ENCODE data around the gene CDKL4.

DNA sequence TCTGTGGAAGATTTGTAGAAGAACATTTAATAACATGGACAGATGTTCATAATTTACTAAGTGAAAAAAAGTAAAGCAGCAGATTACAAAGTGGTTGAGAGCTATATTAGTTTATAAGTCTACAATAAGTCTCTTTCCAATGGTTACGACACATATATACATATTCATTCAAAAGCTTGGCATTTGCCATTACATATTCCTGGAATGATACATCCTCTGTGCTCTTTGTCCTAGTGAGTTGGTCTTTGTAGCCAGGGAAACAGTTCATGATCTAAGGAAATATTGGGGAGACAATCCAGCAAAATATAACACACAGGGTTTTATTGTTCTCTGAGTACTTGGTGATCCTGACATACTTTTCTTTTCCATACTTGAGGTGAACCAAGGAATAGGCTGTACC lies 90.5 kb downstream of the CDKL4 start:
- no peak for TF ChIP-seq ZNF8 (CRISPR knock-in tag; IDR thresholded peaks at IDR 0.05)
- TF ChIP-seq, protein P1, sequence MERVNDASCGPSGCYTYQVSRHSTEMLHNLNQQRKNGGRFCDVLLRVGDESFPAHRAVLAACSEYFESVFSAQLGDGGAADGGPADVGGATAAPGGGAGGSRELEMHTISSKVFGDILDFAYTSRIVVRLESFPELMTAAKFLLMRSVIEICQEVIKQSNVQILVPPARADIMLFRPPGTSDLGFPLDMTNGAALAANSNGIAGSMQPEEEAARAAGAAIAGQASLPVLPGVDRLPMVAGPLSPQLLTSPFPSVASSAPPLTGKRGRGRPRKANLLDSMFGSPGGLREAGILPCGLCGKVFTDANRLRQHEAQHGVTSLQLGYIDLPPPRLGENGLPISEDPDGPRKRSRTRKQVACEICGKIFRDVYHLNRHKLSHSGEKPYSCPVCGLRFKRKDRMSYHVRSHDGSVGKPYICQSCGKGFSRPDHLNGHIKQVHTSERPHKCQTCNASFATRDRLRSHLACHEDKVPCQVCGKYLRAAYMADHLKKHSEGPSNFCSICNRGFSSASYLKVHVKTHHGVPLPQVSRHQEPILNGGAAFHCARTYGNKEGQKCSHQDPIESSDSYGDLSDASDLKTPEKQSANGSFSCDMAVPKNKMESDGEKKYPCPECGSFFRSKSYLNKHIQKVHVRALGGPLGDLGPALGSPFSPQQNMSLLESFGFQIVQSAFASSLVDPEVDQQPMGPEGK (CRISPR knock-in tag; IDR thresholded peaks at IDR 0.05; ENCODE audit: borderline replicate concordance), result no peak
- TF ChIP-seq, protein P2, sequence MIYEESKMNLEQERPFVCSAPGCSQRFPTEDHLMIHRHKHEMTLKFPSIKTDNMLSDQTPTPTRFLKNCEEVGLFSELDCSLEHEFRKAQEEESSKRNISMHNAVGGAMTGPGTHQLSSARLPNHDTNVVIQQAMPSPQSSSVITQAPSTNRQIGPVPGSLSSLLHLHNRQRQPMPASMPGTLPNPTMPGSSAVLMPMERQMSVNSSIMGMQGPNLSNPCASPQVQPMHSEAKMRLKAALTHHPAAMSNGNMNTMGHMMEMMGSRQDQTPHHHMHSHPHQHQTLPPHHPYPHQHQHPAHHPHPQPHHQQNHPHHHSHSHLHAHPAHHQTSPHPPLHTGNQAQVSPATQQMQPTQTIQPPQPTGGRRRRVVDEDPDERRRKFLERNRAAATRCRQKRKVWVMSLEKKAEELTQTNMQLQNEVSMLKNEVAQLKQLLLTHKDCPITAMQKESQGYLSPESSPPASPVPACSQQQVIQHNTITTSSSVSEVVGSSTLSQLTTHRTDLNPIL (CRISPR knock-in tag; IDR thresholded peaks at IDR 0.05; ENCODE audit: low read depth), result no peak

All from SK-N-SH treated with all-trans-retinoic acid at 6 μM for 48 hours (cell line).